HCT116 (cell line): Measurements from ENCODE around the gene EMSY. TPM values are rescaled to one million over a fixed set of nuclear protein-coding genes. Genes with fewer than 3 reads are reported as not detected.

Experiments
- ATAC-seq: fragments of 200-7000 bp; cut with Tn5 transposase; 2 replicates; pipeline ENCODE4 v1.9.1; 2020; ENCODE audit warnings: mild to moderate bottlenecking, moderate library complexity
- BruUV-seq: library from RNA; stranded (reverse); fragments of 400-500 nt; replicated peaks from 2 replicates; lab custom pipeline; 2021; lab: Mats Ljungman, UMichigan
- CTCF ChIA-PET: fragments of 300-600 bp; sonication (Branson Sonifier 250); formaldehyde crosslinking; loops from one replicate; lab custom pipeline; 2021; ENCODE audit warnings: antibody characterized with exemption; lab: Charles Lee
- POLR2A ChIA-PET: fragments of 300-600, 350-600 bp; sonication (Branson Sonifier 250); formaldehyde crosslinking; loops from one replicate; lab custom pipeline; 2021; ENCODE audit warnings: antibody characterized with exemption; lab: Charles Lee
- RAD21 ChIA-PET, 2 experiments: fragments of 300-600 bp; sonication (Branson Sonifier 250); formaldehyde crosslinking; loops; one replicate each; lab custom pipeline; 2023; ENCODE audit warnings: low total read pairs in 2 of 2; ENCODE audit not compliant: uncharacterized antibody in 2 of 2, unreplicated experiment in 2 of 2, low non-redundant PET in 1 of 2; lab: Charles Lee
- DNase-seq: peaks from one replicate; pipeline ENCODE4 v3.0.0-alpha.2; 2010; ENCODE audit warnings: low read depth, low spot score
- H2AFZ ChIP-seq: fragments of 200-600 bp; shearing (Covaris generic), sonication (generic); 2 replicates; pipeline ENCODE4 v1.6.1; 2017; ENCODE audit warnings: low read depth, mixed run types, mixed read lengths, antibody characterized with exemption, low read length; ENCODE audit not compliant: poor library complexity, severe bottlenecking
- H3K27ac ChIP-seq: 2 replicates; pipeline ENCODE4 v1.5.1; 2012; ENCODE audit warnings: low read depth, low read length
- H3K27me3 ChIP-seq: fragments of 200-600 bp; sonication (generic); 2 replicates; pipeline ENCODE4 v1.6.1; 2016; ENCODE audit warnings: mixed run types, low read length, mixed read lengths; ENCODE audit not compliant: insufficient read depth
- H3K36me3 ChIP-seq, 2 experiments: fragments of 200-500 bp in 1 of 2; fragments of 200-600 bp in 1 of 2; sonication (Bioruptor generic) in 1 of 2; sonication (generic) in 1 of 2; 2 replicates each; pipeline versions ENCODE4 v1.5.1 to v1.6.1; 2014 to 2016; ENCODE audit warnings: low read length in 2 of 2, inconsistent platforms in 1 of 2, mixed read lengths in 1 of 2, mixed run types in 1 of 2; ENCODE audit not compliant: insufficient read depth in 2 of 2, control insufficient read depth in 1 of 2
- H3K4me1 ChIP-seq, 2 experiments: fragments of 200-600 bp in 1 of 2; sonication (generic) in 1 of 2; 2 replicates each; pipeline versions ENCODE4 v1.5.1 to v1.6.1; 2012 to 2017; ENCODE audit warnings: low read length in 2 of 2, inconsistent platforms in 1 of 2, mild to moderate bottlenecking in 1 of 2, mixed read lengths in 1 of 2, mixed run types in 1 of 2, moderate library complexity in 1 of 2; ENCODE audit not compliant: insufficient read depth in 2 of 2, control insufficient read depth in 1 of 2
- H3K4me2 ChIP-seq: fragments of 200-600 bp; sonication (generic); 2 replicates; pipeline ENCODE4 v1.6.1; 2017; ENCODE audit warnings: mixed run types, low read length, mixed read lengths
- H3K4me3 ChIP-seq, 2 experiments: fragments of 200-600 bp in 1 of 2; sonication (generic) in 1 of 2; replicated peaks in 1 of 2; 2 replicates each; pipeline ENCODE4 v1.5.1; 2011 to 2016; ENCODE audit warnings: low read length in 2 of 2, control low read depth in 1 of 2, low read depth in 1 of 2, mild to moderate bottlenecking in 1 of 2, mixed read lengths in 1 of 2, mixed run types in 1 of 2
- H3K79me2 ChIP-seq: fragments of 200-600 bp; sonication (generic); 2 replicates; pipeline ENCODE4 v1.6.1; 2017; ENCODE audit warnings: mild to moderate bottlenecking, mixed run types, low read length, moderate library complexity, mixed read lengths; ENCODE audit not compliant: insufficient read depth
- H3K9ac ChIP-seq: fragments of 200-600 bp; sonication (generic); 2 replicates; pipeline ENCODE4 v1.6.1; 2016; ENCODE audit warnings: low read length, mixed read lengths
- H3K9me2 ChIP-seq: fragments of 200-600 bp; sonication (generic), shearing (Covaris generic); 2 replicates; pipeline ENCODE4 v1.6.1; 2017; ENCODE audit warnings: mixed run types, mild to moderate bottlenecking, moderate library complexity; ENCODE audit not compliant: insufficient read depth
- H3K9me3 ChIP-seq, 2 experiments: fragments of 200-500 bp in 1 of 2; fragments of 200-600 bp in 1 of 2; sonication (Bioruptor generic) in 1 of 2; sonication (generic) in 1 of 2; 2 replicates each; pipeline ENCODE4 v1.6.1; 2014 to 2017; ENCODE audit warnings: low read length in 2 of 2, mixed read lengths in 2 of 2, inconsistent platforms in 1 of 2, low read depth in 1 of 2, mild to moderate bottlenecking in 1 of 2, mixed run types in 1 of 2, moderate library complexity in 1 of 2; ENCODE audit not compliant: control insufficient read depth in 1 of 2, insufficient read depth in 1 of 2
- H4K20me1 ChIP-seq: fragments of 200-600 bp; sonication (generic), shearing (Covaris generic); 2 replicates; pipeline ENCODE4 v1.6.1; 2017; ENCODE audit warnings: mixed run types, mild to moderate bottlenecking, moderate library complexity; ENCODE audit not compliant: insufficient read depth
- ATF3 ChIP-seq: IDR thresholded peaks from 2 replicates; pipeline ENCODE4 v1.6.1; 2012
- CTCF ChIP-seq, 3 experiments: fragments of 200-600 bp in 1 of 3; sonication (generic) in 1 of 3; IDR thresholded peaks in 2 of 3; conservative IDR thresholded peaks in 1 of 3; 2 replicates each; pipeline ENCODE4 v1.5.1; 2012 to 2017; ENCODE audit warnings: low read depth in 2 of 3, low read length in 2 of 3, antibody characterized with exemption in 1 of 3, borderline replicate concordance in 1 of 3, control low read depth in 1 of 3, mild to moderate bottlenecking in 1 of 3, mixed read lengths in 1 of 3, mixed run types in 1 of 3, moderate library complexity in 1 of 3; ENCODE audit not compliant: insufficient read depth in 1 of 3
- EGR1 ChIP-seq: IDR thresholded peaks from 2 replicates; pipeline ENCODE4 v1.6.1; 2012; ENCODE audit warnings: low read depth
- ELF1 ChIP-seq: IDR thresholded peaks from 2 replicates; pipeline ENCODE4 v1.6.1; 2012; ENCODE audit warnings: low read depth, borderline replicate concordance
- JUND ChIP-seq: IDR thresholded peaks from 2 replicates; pipeline ENCODE4 v1.6.1; 2012
- POLR2A ChIP-seq: IDR thresholded peaks from 2 replicates; pipeline ENCODE4 v1.7.0; 2011; ENCODE audit warnings: borderline replicate concordance; ENCODE audit not compliant: insufficient read depth, insufficient read length; ENCODE audit errors: extremely low read depth
- SIN3A ChIP-seq: IDR thresholded peaks from 2 replicates; pipeline ENCODE4 v1.6.1; 2012; ENCODE audit warnings: low read depth
- SRF ChIP-seq: IDR thresholded peaks from 2 replicates; pipeline ENCODE4 v1.6.1; 2012; ENCODE audit warnings: low read depth
- TCF7L2 ChIP-seq: IDR thresholded peaks from 2 replicates; pipeline ENCODE4 v1.7.0; 2011; ENCODE audit warnings: borderline replicate concordance, inconsistent platforms; ENCODE audit not compliant: insufficient read depth, insufficient read length; ENCODE audit errors: extremely low read depth
- YY1 ChIP-seq: IDR thresholded peaks from 2 replicates; pipeline ENCODE4 v1.6.1; 2011; ENCODE audit warnings: low read length, low read depth, moderate library complexity, mild to moderate bottlenecking; ENCODE audit not compliant: insufficient replicate concordance; ENCODE audit errors: extremely low read depth
- ZBTB33 ChIP-seq: IDR thresholded peaks from 2 replicates; pipeline ENCODE4 v1.6.1; 2011; ENCODE audit warnings: mild to moderate bottlenecking, low read length, moderate library complexity; ENCODE audit not compliant: insufficient replicate concordance; ENCODE audit errors: extremely low read depth
- ZFX ChIP-seq: fragments of 450-650 bp; IDR thresholded peaks from 2 replicates; pipeline ENCODE4 v1.6.1; 2017
- ZNF274 ChIP-seq: fragments of 200-500 bp; sonication (Bioruptor generic); IDR thresholded peaks from 2 replicates; pipeline ENCODE4 v1.6.1; 2014; ENCODE audit warnings: mild to moderate bottlenecking, low read depth, low read length, inconsistent platforms
- intact Hi-C: fragments of 100-400 bp; cut with micrococcal nuclease; formaldehyde crosslinking; loops from 2 replicates; pipeline ENCODE4 v1.10.0; 2022
- total RNA-seq: library from RNA; stranded (reverse); gene quantifications from one replicate; pipeline ENCODE4 v1.2.1, GENCODE V29; 2021; ENCODE audit not compliant: unreplicated experiment

The EMSY gene
- total RNA-seq, 1 experiment from 2014 or later, result 22.7 TPM

- TF ChIP-seq JUND (no peak), YY1 (no peak), CTCF (IDR thresholded peaks at IDR 0.05 in 2 of 3, conservative IDR thresholded peaks at IDR 0.05 in 1 of 3; ENCODE audit: borderline replicate concordance in 1 of 3, insufficient read depth in 1 of 3, low read depth in 2 of 3, low read length in 2 of 3) (no peak), EGR1 (no peak)
- TF ChIP-seq, all 23 proteins: peak for 0
- ChIA-PET POLR2A (no interaction called here), CTCF (no interaction called here), RAD21 (no interaction called here)
- intact Hi-C loops, result no loop called here
- Histone ChIP-seq H3K27ac (no peak overlapping the region), H4K20me1 (no peaks in the 10 kb centered on the region), H3K4me3 (no peak overlapping the region), H3K36me3 (peaks cover 3 to 4% of the 10 kb centered on the region in 2 experiments), H3K79me2 (no peaks in the 10 kb centered on the region; the same call in 1 of the 2 replicates), H3K9ac (no peak overlapping the region), H3K27me3 (no peaks in the 10 kb centered on the region), H3K9me2 (no peaks in the 10 kb centered on the region), H2AFZ (no peak overlapping the region), H3K9me3 (no peaks in the 10 kb centered on the region), H3K4me2 (no peak overlapping the region), H3K4me1 (no peaks in the 10 kb centered on the region)
- DNase-seq, result no peak
- no TSS peak for BruUV-seq
- ATAC-seq, result no peak
These were observed 21.8 kb downstream of the EMSY start for GRCh38 chr11:76466666-76467065.

- Histone ChIP-seq H3K4me3 (no peak overlapping the region), H3K4me1 (no peaks in the 10 kb centered on the region), H4K20me1 (no peaks in the 10 kb centered on the region), H2AFZ (no peak overlapping the region), H3K9me3 (no peaks in the 10 kb centered on the region), H3K27ac (no peak overlapping the region), H3K36me3 (peaks cover 8 to 10% of the 10 kb centered on the region in 2 experiments; a peak in 3 of 4 replicates), H3K9me2 (no peaks in the 10 kb centered on the region), H3K79me2 (no peaks in the 10 kb centered on the region; the same call in 1 of the 2 replicates), H3K4me2 (no peak overlapping the region), H3K9ac (no peak overlapping the region), H3K27me3 (no peaks in the 10 kb centered on the region)
- ATAC-seq (no peak), DNase-seq (no peak)
- CTCF ChIA-PET, result no interaction called here
- POLR2A ChIA-PET, result no interaction called here
- RAD21 ChIA-PET, result no interaction called here
- BruUV-seq, result no TSS peak
- TF ChIP-seq SRF, result no peak
- TF ChIP-seq POLR2A, result no peak
- TF ChIP-seq ELF1, result no peak
- no peak for TF ChIP-seq YY1
- no peak for TF ChIP-seq ATF3
- no peak for TF ChIP-seq ZFX
- TF ChIP-seq ZNF274, result no peak
- no peak for TF ChIP-seq SIN3A
- TF ChIP-seq ZBTB33, result no peak
- no peak for TF ChIP-seq TCF7L2
- TF ChIP-seq EGR1, result no peak
- intact Hi-C loops, result no loop called here
These were observed 24.3 kb downstream of the EMSY start for GRCh38 chr11:76469141-76469540.
